GM04503 (cell line): Measurements from ENCODE around the gene KRTAP10-6.
"Not testable (repeated sequence)": the region's sequence is repeated elsewhere in the genome, so short reads cannot be mapped to it uniquely, and the experiment has no call there.

Source experiments
- DNase-seq: peaks from one replicate; pipeline ENCODE4 v3.0.0-alpha.2; 2012; ENCODE audit warnings: low read depth

KRTAP10-6 gene

GRCh38 chr21:44599264-44600029, 7.1 kb upstream of the KRTAP10-6 start:
- DNase-seq = no peak

- DNase-seq = no peak
Observed at GRCh38 chr21:44598061-44598460, 5.8 kb upstream of the KRTAP10-6 start.

DNA sequence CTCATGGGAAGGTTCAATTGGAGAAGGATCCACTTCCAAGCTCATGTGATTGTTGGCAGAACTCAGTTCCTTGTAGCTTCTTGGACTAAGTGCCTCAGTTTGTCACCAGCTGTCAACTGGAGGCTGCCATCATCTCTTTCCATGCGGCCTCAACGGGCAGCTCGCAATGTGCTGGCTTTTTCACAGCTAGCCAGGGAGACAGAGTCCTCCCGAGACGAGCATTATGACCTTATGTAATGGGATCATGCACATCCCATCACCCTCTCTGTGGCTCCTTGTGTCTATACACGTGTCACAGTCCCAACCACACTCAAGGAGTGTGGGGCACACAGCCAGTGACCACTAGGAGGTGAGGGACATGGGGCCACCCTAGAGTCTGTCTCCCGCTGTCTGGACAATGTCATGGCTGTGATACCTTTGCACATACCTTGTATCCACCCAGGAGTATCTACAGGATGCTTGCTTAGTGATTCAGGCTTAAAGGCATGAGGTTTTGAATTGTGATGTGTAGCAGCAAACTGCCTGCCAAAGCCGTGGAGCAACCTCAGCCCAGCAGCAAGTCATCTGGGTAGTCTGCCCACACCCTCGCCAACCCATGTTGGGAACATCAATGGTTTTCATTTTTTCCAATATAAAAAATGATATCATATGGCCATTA, 3.9 kb upstream of the KRTAP10-6 start:
- no peak for DNase-seq

GRCh38 chr21:44595524-44595923, 3.2 kb upstream of the KRTAP10-6 start:
- DNase-seq = no peak

DNA sequence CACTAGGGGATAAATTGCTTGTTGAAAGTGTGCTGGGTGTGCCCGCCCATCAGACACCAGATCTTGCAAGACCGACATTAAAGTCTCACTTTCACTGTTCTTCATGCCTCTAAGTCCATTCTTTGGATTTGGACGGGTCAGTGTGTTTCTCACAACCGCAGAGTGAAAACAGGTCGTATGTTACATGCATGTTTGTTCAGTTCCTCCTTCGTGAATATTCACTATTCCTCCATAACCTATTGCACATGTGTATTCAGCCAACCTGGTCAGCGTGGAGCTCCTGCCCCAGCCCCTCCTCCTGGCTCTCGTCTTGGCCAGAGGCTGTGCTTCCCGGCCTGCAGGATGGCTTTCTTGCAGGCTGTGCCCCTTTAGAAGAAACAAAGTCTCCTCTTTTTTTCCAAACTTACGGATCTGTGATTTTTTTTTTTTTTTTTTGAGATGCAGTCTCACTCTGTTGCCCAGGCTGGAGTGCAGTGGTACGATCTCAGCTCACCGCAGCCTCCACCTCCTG, 2.2 kb upstream of the KRTAP10-6 start:
- no peak for DNase-seq

- DNase-seq = no peak
Observed at GRCh38 chr21:44593598-44594405, 1.5 kb upstream of the KRTAP10-6 start.

DNA sequence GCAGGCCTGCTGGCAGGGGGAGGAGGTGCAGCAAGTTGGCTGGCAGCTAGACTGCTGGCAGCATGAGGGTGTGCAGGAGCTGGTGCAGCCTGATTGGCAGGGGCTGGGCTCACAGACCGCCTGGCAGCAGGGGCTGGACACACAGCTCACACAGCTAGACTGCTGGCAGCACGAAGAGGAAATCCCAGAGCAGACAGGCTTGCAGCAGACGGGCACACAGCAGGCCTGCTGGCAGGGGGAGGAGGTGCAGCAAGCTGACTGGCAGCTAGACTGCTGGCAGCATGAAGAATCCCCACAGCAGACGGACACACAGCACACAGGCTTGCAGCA, 539 bp downstream of the KRTAP10-6 start:
- not testable (repeated sequence) for DNase-seq

GRCh38 chr21:44590897-44591800, 1.2 kb downstream of the KRTAP10-6 start:
- DNase-seq = not testable (repeated sequence)

- DNase-seq = no peak
Observed at GRCh38 chr21:44590311-44590721, 2.0 kb downstream of the KRTAP10-6 start.

DNA sequence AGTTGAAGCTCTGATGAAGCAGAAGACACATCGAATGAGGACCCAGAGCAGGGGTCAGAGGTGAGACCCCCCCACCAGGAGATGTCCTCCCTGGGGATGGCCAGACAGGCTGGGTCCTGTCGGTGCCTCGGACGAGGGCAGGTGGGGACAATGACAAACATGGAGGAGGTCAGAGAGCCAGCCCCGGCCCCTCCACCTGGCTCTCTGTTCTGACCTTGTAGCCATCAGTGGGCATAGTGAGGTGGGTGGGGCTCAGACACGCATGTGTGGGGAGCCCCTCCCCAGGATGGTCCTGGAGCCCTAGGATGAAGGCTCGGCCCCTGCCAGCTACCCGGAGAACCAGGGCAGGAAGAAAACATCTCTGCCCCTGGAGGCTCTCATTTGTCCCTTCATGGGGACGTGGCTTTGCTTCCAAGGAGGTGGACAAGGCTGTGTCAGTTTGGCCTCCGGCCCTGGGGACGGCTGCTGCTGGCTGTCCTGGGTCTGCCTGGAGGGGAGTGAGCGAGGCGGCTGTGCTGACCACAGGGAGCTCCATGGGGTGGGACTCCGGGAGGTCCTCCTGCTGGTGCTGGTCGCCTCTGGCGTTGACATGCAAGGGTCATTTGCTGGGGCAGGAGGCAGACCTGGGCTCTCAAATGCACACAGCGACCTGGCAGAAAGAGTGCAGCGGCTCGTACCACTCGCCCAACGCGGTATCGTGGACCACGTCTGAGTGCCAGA, 2.6 kb downstream of the KRTAP10-6 start:
- DNase-seq = no peak

- no peak for DNase-seq
Observed at GRCh38 chr21:44589094-44589493, 3.2 kb downstream of the KRTAP10-6 start.

DNA sequence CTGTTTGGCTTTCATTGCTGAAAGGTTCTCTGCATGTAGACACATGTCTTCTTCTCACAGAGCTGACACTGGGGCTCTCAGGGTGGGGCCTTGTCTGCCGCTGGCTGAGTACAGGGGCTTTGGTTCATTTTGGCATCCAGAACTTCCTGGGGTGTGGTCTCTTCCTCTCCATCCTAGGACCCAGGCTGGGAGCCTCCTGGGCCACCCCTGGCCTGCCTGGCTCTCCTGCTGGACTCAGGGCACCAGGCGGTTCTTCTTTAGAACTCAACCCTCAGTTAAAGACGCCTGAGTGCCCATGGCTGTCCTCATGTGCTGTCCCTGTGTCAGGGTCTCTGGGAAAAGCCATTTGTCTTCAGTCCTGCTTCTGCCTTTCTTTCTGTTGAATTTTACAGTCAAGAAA, 6.4 kb downstream of the KRTAP10-6 start:
- no peak for DNase-seq

- DNase-seq = no peak
Observed at GRCh38 chr21:44583800-44584147, 8.5 kb downstream of the KRTAP10-6 start.

- no peak for DNase-seq
Observed at GRCh38 chr21:44583089-44583799, 9.1 kb downstream of the KRTAP10-6 start.

- DNase-seq = no peak
Observed at GRCh38 chr21:44582055-44582454, 10.2 kb downstream of the KRTAP10-6 start.

GRCh38 chr21:44581158-44581557, 11.1 kb downstream of the KRTAP10-6 start:
- DNase-seq = no peak

DNA sequence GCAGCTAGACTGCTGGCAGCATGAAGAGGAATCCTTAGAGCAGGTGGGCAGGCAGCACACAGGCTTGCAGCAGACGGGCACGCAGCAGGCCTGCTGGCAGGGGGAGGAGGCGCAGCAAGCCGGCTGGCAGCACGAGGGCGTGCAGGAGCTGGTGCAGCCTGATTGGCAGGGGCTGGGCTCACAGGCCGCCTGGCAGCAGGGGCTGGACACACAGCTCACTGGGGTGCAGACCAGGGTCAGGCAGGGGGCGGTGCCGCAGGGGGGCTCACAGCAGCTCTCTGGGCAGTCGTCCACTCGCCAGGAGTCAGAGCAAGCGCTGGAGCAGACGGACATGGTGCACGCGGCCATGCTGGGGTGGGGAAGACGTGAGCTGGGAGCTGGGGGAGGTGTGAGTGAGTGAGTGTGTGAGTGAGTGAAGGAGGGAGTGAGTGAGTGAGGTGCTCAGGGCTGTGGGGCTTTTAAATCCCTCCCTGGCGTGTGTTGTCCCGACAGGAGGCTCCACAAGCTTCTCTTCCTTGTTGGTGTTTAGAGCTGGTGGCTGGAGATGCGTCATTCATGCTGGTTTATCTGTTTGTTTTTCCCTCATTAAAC, 12.0 kb downstream of the KRTAP10-6 start, which contains the start of gene KRTAP10-5:
Gene KRTAP10-5 (minus strand): TSS at position 374 of the 591 bp plus-strand sequence. CDS start 26 bp downstream, at position 348.
- not testable (repeated sequence) for DNase-seq

GRCh38 chr21:44579833-44580144, 12.5 kb downstream of the KRTAP10-6 start:
- DNase-seq = no peak

DNA sequence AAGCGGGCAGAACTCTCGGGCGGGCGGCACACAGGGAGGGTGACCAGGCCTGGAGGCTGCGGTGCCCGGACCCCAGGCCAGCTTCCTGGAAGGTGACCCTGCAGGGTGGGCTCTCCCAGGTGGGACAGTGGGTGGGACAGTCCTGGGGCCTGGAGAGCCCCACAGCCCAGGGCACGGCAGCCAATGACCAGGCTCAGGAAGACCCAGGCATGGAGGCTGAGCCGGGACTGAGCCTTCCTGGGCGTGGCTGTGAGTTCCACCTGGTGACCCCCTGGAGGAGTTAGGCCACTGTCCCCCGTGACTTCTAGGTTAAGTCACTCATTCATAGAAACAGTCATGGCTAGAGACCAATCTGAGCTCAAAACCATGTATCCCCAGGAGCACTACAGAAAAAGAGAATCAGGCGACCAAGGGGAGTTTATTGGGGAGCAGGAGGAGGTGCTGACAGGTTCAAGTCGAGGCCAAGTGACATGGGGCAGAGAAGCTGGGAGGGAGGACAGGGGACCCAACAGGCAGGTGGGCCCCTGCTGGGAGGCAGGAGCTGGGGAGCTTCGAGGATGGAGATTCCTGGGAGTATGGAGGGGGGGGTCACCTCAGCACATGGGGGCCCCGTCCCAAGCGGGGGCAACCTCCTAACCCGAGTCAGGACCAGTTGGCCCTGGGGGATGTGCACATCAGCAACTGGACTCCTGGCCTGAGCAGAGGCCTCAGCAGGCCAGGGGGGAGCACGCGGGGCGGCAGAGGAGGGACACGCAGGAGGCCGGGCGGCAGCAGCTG, 13.1 kb downstream of the KRTAP10-6 start:
- no peak for DNase-seq
